GM18951 (cell line): ENCODE data around the gene EIF2S1.
"Not testable (repeated sequence)": the region's sequence is repeated elsewhere in the genome, so short reads cannot be mapped to it uniquely, and the experiment has no call there.

ENCODE experiments used
- POLR2A ChIP-seq: IDR thresholded peaks from 4 replicates; pipeline ENCODE4 v1.6.1; 2011; ENCODE audit warnings: mild to moderate bottlenecking; ENCODE audit not compliant: insufficient read length, insufficient read depth; ENCODE audit errors: extremely low read depth
- in situ Hi-C: fragments of 300-500 bp; cut with MboI; formaldehyde crosslinking; loops from one replicate; pipeline ENCODE4 v1.12.0; 2022; ENCODE audit warnings: low sequenced_read_pairs, mixed read lengths, inconsistent platforms; ENCODE audit not compliant: unreplicated experiment

The EIF2S1 gene

DNA sequence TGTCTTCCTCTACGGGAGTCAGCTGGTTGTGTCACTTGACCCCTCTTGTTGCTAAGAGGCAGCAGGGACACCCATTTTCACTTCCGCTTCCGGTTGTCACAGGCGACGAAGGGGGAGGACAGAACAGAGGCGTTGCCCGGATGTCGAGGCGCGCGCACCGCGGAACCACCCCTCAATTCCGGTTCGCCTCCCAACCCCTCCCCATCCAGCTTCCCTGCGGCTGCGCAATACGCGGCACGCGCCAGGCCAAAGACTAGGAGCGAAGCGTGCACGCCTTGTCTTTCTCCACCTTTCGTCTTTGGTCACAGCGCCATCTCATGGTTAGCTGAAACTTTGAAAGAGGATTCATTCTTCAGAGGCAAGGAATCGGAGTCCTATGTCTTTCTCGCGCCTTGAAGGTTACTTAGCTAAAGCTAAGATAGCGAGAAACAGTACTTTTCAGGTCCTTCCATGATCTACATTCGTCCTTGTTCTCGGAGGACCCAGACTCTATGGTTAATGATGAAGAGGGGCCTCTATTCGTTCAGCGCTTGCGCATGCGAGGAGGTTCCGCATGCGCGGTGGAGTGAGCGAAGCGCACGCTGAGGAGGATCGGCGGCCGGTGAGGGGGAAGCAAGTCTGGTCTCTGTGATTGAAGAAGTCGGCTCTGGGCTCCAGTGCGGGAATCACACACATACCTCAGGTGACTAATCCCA is at the start of gene EIF2S1, which contains the start of gene ATP6V1D:
Gene EIF2S1 (plus strand): TSS at position 554 of the 695 bp plus-strand sequence. CDS start 4,440 bp downstream, outside the sequence.
Gene ATP6V1D (minus strand): TSS at position 30 of the 695 bp plus-strand sequence. CDS start 106 bp downstream, outside the sequence.
- in situ Hi-C loops, result no loop called here
- peak; percentile 89 for TF ChIP-seq POLR2A

- TF ChIP-seq POLR2A, result no peak
- in situ Hi-C loops, result no loop called here
Observed at GRCh38 chr14:67311868-67312267, 48.3 kb upstream of the EIF2S1 start.

DNA sequence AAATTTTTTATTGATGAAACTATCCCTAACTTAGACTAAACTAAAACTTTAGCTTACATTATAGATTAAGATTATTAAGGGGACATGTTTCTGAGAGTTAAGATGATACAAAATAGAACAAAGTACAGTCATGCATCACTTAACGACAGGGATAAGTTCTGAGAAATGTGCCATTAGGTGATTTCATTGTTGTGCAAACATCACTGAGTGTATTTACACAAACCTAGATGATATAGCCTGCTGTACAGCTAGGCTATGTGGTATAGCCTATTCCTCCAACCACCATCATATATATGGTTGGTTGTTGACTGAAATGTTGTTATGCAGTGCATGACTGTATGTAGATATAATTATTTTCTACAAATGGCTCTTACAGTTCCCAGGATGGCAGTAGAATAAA is 47.0 kb upstream of the EIF2S1 start:
- no peak for TF ChIP-seq POLR2A
- in situ Hi-C loops, result no loop called here

GRCh38 chr14:67317822-67318221 is 42.3 kb upstream of the EIF2S1 start:
- in situ Hi-C loops, result no loop called here
- no peak for TF ChIP-seq POLR2A

- TF ChIP-seq POLR2A, result no peak
- in situ Hi-C loops, result no loop called here
Observed at GRCh38 chr14:67319142-67319541, 41.0 kb upstream of the EIF2S1 start.

DNA sequence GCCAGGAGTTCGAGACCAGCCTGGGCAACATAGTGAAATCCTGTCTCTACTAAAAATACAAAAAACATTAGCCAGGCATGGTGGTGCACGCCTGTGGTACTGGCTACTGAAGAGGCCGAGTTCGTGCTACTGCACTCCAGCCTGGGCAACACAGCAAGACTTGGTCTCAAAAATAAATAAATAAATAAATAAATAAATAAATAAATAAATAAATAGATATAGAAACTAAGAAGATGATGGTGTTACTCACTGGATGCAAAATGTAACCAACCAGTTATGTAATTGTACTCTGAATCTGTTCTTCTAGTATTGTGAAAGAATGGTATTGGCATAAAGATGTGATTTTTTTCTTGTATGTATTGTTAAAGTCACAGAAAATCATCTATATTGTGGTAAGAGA is 30.5 kb upstream of the EIF2S1 start:
- in situ Hi-C loops, result not testable (repeated sequence)

DNA sequence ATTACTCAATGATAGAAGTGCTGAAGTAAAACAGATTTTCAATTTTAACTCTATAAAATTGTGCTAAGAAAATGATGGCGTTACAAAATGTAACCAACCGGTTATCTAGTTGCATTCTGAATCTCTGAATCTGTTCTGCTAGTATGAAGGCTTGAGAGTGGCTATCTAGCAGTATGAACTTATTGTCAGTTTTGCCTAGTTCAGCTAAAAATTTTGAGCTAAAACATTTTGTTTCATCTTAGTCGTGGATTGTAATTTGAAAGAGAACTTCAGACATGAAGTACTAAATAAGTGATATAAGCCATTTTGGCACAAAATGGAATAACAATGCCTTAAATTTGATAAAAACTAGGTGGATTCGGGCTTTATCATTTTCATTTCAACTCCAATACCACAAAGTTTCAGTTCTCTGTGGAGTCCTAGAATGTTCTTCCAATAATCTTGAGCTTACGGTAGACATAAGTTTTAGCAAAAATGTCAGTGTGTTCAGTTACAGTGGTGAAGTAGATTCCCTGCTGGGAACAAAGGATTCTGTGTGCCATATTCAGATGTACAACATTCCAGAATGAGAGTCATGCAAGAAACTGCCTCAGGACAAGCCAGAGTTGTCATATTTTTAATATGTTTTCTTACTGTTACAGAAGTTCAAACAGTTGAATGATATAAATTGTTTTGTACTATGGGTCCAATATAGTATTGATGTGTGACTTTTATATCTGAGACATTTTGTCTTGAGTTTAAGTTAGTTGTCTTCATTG is 28.6 kb upstream of the EIF2S1 start:
- TF ChIP-seq POLR2A, result no peak
- in situ Hi-C loops, result no loop called here

DNA sequence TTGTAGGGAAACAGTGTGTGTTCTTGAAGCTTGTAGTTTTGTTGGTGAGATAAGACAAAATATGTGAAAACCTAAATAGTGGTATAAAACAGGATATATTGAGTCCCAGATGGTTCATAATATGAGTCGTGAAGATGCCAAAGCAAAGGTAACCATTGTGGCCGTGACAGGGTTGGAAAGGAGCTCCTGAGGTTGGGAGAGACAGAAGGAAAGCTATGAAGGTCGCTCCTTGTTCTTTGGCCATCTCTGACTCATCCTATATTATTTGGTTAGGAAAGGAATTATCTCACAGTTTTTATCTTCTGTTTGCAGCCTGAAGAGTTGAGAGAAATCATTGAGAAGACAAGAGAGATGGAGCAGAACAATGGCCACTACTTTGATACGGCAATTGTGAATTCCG is 27.7 kb upstream of the EIF2S1 start:
- in situ Hi-C loops, result no loop called here
- no peak for TF ChIP-seq POLR2A

DNA sequence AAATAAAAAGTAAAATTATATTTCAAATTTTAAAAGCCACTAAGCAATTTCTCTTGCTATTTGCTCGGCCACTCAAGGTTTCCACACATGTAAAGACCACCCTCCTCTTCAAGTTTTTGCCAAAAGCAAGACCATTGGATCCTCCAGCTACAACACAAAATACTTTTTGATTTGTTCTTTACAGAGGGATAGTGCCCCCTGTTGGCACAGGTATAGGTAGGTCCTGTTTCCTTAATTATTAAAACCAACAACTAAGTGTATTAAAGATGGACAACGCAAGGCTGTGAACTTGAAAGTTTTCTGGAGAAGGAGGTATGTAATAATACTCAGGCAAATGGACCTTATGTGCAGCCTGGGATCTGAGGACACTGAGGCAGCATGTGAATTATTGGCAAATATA is 24.3 kb upstream of the EIF2S1 start:
- TF ChIP-seq POLR2A, result no peak
- in situ Hi-C loops, result no loop called here

GRCh38 chr14:67341231-67341630 is 18.9 kb upstream of the EIF2S1 start:
- in situ Hi-C loops, result not testable (repeated sequence)

DNA sequence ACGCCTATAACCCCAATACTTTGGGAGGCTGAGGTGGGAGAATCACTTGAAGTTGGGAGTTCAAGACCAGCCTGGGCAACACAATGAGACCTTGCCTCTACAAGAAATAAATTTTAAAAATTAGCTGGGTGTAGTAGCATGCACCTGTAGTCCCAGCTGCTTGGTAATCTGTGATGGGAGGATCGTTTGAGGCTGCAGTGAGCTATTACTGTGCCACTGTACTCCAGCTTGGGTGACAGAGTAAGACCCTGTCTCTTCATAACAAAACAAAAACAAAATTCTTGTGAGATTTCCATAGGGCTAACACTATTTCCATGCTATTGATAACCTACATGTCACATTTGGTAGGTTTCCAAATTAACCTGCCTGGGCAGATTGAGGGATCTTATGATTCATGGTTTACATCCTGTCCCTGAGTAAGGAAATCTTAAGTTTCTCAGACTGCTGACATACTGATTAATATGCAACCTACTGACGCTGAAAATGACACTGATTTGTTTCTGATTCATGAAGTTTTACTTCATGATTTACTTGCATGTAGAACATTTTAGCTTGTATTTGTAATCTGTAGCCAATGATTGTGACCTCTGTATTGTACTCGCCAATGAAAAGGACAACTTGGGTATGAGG is 16.4 kb upstream of the EIF2S1 start:
- in situ Hi-C loops, result no loop called here
- TF ChIP-seq POLR2A, result no peak

DNA sequence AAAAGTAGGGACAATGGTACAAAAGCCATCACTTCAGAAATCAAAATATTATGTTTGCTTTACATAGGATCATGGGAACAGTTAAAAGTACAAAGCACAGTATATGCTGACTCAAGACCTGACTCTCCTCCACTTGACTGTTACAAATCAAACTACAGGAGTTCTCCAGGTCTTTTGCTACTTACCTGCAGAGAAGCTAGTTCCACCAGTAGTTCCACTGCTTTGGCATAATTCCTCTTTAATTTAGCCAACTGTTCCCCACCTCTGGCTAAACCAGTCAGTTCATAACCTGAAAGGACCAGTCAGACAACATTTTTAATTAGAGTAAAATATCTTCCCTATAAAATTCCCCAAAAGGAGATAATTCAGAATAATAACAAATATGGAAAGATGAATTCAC is 14.5 kb upstream of the EIF2S1 start:
- in situ Hi-C loops, result no loop called here

GRCh38 chr14:67352055-67352454 is 8.1 kb upstream of the EIF2S1 start:
- TF ChIP-seq POLR2A, result no peak
- in situ Hi-C loops, result no loop called here

More for the DNA sequence above, 14.5 kb upstream of the EIF2S1 start:
- TF ChIP-seq POLR2A, result no peak
